ES-I3 (cell line): ENCODE data around the gene VIM.

Source experiments
- H3K36me3 ChIP-seq: 2 replicates; pipeline ENCODE4 v1.6.1; 2013; ENCODE audit warnings: mild to moderate bottlenecking, low read length, control low read depth, moderate library complexity; ENCODE audit not compliant: insufficient read depth
- H3K4me1 ChIP-seq: 2 replicates; pipeline ENCODE4 v1.6.1; 2013; ENCODE audit warnings: mild to moderate bottlenecking, control low read depth, low read length; ENCODE audit not compliant: insufficient read depth
- H3K9ac ChIP-seq: 2 replicates; pipeline ENCODE4 v1.6.1; 2013; ENCODE audit warnings: low read depth, mild to moderate bottlenecking, low read length, moderate library complexity
- H3K9me3 ChIP-seq: 2 replicates; pipeline ENCODE4 v1.6.1; 2013; ENCODE audit warnings: mild to moderate bottlenecking, low read length, moderate library complexity; ENCODE audit not compliant: control insufficient read depth, insufficient read depth

Gene VIM

GRCh38 chr10:17231788-17232187 lies 3.7 kb downstream of the VIM start:
- H3K4me1 ChIP-seq: peaks cover 2% of the 10 kb centered on the region; the same call in 1 of the 2 replicates
- H3K9me3 ChIP-seq: no peaks in the 10 kb centered on the region; the same call in 1 of the 2 replicates
- H3K9ac ChIP-seq: no peak overlapping the region
- H3K36me3 ChIP-seq: peaks cover 50% of the 10 kb centered on the region

- Histone ChIP-seq H3K36me3 (peaks cover 50% of the 10 kb centered on the region), H3K9ac (peak overlapping the region; percentile 6; the same call in 1 of the 2 replicates)
Observed at GRCh38 chr10:17232276-17232960, 4.4 kb downstream of the VIM start.

GRCh38 chr10:17233286-17233991 lies 5.4 kb downstream of the VIM start:
- Histone ChIP-seq H3K9me3 (no peaks in the 10 kb centered on the region; the same call in 1 of the 2 replicates), H3K36me3 (peaks cover 50% of the 10 kb centered on the region), H3K9ac (no peak overlapping the region), H3K4me1 (no peaks in the 10 kb centered on the region; the same call in 1 of the 2 replicates)

More at GRCh38 chr10:17232276-17232960, 4.4 kb downstream of the VIM start:
- Histone ChIP-seq H3K4me1 (no peaks in the 10 kb centered on the region; the same call in 1 of the 2 replicates), H3K9me3 (no peaks in the 10 kb centered on the region; the same call in 1 of the 2 replicates)

- H3K4me1 ChIP-seq: no peaks in the 10 kb centered on the region; the same call in 1 of the 2 replicates
- no peak overlapping the region for H3K9ac ChIP-seq
- H3K9me3 ChIP-seq: no peaks in the 10 kb centered on the region
- peaks cover 50% of the 10 kb centered on the region for H3K36me3 ChIP-seq
Observed at GRCh38 chr10:17234431-17234945, 6.4 kb downstream of the VIM start.

GRCh38 chr10:17235136-17235535 lies 7.1 kb downstream of the VIM start:
- peaks cover 50% of the 10 kb centered on the region for H3K36me3 ChIP-seq
- H3K9ac ChIP-seq: no peak overlapping the region
- no peaks in the 10 kb centered on the region for H3K9me3 ChIP-seq
- H3K4me1 ChIP-seq: no peaks in the 10 kb centered on the region; the same call in 1 of the 2 replicates

GRCh38 chr10:17236468-17237148 lies 8.6 kb downstream of the VIM start:
- Histone ChIP-seq H3K9ac (no peak overlapping the region), H3K9me3 (no peaks in the 10 kb centered on the region), H3K36me3 (peaks cover 40% of the 10 kb centered on the region), H3K4me1 (no peaks in the 10 kb centered on the region)

GRCh38 chr10:17237149-17237527 lies 9.1 kb downstream of the VIM start:
- Histone ChIP-seq H3K4me1 (no peaks in the 10 kb centered on the region), H3K36me3 (peaks cover 40% of the 10 kb centered on the region), H3K9ac (no peak overlapping the region)

GRCh38 chr10:17237915-17238444 lies 9.9 kb downstream of the VIM start:
- Histone ChIP-seq H3K4me1 (no peaks in the 10 kb centered on the region), H3K9ac (no peak overlapping the region), H3K9me3 (no peaks in the 10 kb centered on the region), H3K36me3 (peaks cover 34% of the 10 kb centered on the region)

More at GRCh38 chr10:17237149-17237527, 9.1 kb downstream of the VIM start:
- no peaks in the 10 kb centered on the region for H3K9me3 ChIP-seq

- H3K36me3 ChIP-seq: peaks cover 27% of the 10 kb centered on the region
- H3K9ac ChIP-seq: no peak overlapping the region
- no peaks in the 10 kb centered on the region for H3K9me3 ChIP-seq
- H3K4me1 ChIP-seq: no peaks in the 10 kb centered on the region
Observed at GRCh38 chr10:17238445-17239291, 10.6 kb downstream of the VIM start.

GRCh38 chr10:17239345-17240085 lies 11.5 kb downstream of the VIM start:
- peaks cover 20% of the 10 kb centered on the region for H3K36me3 ChIP-seq
- no peaks in the 10 kb centered on the region for H3K4me1 ChIP-seq
- no peaks in the 10 kb centered on the region for H3K9me3 ChIP-seq
- no peak overlapping the region for H3K9ac ChIP-seq

GRCh38 chr10:17240096-17240495 lies 12.1 kb downstream of the VIM start:
- H3K9me3 ChIP-seq: no peaks in the 10 kb centered on the region
- peaks cover 15% of the 10 kb centered on the region for H3K36me3 ChIP-seq
- no peak overlapping the region for H3K9ac ChIP-seq
- H3K4me1 ChIP-seq: no peaks in the 10 kb centered on the region

GRCh38 chr10:17240616-17241015 lies 12.6 kb downstream of the VIM start:
- Histone ChIP-seq H3K9me3 (no peaks in the 10 kb centered on the region; the same call in 1 of the 2 replicates), H3K36me3 (peaks cover 10% of the 10 kb centered on the region), H3K9ac (no peak overlapping the region), H3K4me1 (no peaks in the 10 kb centered on the region)
